HG03378 (cell line): ENCODE data around the gene KRT5.
"Not testable (repeated sequence)": the region's sequence is repeated elsewhere in the genome, so short reads cannot be mapped to it uniquely, and the experiment has no call there.

Experiments used
- ATAC-seq: cut with Tn5 transposase; IDR thresholded peaks from one replicate; pipeline ENCODE4 v1.9.1; 2021; ENCODE audit warnings: mild to moderate bottlenecking, moderate library complexity; ENCODE audit not compliant: unreplicated experiment

KRT5 gene

DNA sequence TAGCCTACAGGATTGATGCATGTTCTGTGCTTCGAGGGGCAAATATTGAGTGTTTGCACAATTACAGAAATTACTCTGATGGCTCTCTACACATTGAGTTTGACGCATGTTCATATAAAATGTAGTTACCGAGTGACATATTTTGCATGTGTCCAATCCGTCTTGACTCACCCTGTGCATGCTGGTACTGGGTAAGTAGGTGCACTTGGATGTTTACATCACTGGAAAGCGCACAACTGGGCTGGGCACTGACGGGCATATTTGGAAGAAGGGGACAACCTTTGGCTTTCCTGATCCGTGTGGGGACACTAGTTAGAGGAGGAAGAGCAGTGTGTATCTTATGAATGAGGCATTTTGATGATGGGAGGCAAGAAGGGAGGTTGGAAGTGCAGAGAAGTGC is 22.2 kb downstream of the KRT5 start:
- no peak for ATAC-seq

DNA sequence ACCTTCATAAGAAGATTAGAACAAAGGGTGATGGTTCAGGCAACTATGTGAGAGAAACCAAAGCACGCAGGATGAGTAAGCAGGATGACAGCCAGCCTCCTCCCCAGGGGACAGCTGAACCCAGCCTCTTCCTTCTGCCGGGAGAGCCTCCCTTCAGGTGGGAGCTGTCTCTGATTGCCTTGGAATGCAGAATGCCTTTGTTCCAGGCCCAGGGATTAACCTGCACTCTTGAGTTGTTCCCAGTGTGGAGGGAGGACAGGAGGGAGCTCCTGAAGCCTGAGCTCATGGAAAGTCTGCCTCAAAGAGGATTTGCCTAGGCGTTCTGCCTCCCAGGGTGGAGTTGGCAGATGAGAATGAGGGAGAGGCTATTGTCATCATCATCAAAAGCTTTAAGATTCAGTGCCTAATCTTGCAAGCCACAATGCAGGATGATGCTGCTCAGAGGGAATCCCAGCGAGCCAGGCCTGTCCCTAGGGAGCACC is 23.6 kb downstream of the KRT5 start:
- no peak for ATAC-seq

DNA sequence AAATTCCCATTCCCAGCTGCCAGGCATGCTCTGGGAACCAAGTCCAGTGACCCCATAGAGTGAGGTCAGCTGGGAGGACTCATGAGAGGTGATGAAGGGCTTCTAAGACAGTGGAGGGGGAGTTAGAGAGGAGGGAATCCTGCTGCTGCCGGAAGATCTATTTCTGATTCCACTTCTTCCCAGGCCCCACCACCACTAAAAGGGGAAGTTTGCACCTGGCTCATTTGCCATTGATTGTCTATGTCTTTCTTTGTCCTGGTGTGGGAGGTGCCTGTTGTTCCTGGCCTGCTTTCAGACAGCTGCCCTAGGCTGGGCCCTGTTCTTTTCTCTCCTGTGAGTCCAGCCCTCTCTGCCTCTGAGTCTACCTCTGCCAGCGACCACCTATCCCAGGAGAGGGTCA is 24.1 kb downstream of the KRT5 start:
- ATAC-seq = no peak

DNA sequence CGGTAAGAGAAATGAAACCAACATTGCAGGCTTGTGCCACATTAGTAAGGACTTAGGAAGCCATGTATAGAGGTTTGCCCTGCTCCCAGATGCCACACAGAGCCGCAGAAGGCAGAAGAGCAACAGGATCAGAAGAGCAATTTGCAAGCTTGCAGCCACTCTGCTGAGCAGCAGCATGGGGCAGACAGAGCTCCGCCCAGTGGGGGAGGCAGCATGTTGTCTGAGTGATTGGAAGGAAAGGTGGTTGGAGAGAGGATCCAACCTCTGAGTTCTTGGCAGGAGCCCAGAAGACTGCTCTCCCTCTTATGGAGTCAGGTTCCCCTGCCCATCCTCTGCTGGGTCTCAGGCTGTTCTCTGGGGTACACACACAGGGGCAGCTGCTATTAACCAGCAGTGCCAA is 24.8 kb downstream of the KRT5 start:
- no peak for ATAC-seq

GRCh38 chr12:52494518-52494917 is 25.7 kb downstream of the KRT5 start:
- ATAC-seq = no peak

- no peak for ATAC-seq
Observed at GRCh38 chr12:52494100-52494499, 26.1 kb downstream of the KRT5 start.

DNA sequence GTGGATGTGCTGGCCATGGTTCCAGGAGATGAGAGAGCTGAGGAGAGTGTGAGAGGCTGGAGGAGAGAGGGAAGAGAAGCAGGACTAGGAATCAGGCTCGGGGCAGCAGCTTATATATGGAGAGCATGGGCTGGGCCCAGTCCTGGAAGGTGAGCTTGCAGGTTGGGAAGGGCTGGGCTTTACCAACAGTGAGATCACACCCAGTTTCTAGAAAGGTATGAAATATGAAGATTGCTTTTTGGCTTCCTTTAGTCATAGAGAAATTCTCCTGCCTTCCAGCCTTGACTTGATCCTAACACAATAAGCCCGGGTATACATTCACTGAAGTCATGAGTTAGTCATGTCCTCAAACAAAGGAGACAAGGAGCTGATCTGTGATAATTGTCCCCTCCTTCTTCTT is 27.0 kb downstream of the KRT5 start, which contains the start of gene KRT6A:
Gene KRT6A, minus strand, starts transcription at position 86 of the 400 bp plus-strand sequence. Its CDS starts 69 bp downstream, at position 17.
- ATAC-seq = no peak

- ATAC-seq = not testable (repeated sequence)
Observed at GRCh38 chr12:52492405-52492804, 27.8 kb downstream of the KRT5 start.

- ATAC-seq = not testable (repeated sequence)
Observed at GRCh38 chr12:52491495-52491894, 28.7 kb downstream of the KRT5 start.

- no peak for ATAC-seq
Observed at GRCh38 chr12:52488736-52489135, 31.5 kb downstream of the KRT5 start.

- not testable (repeated sequence) for ATAC-seq
Observed at GRCh38 chr12:52487744-52488443, 32.3 kb downstream of the KRT5 start.

DNA sequence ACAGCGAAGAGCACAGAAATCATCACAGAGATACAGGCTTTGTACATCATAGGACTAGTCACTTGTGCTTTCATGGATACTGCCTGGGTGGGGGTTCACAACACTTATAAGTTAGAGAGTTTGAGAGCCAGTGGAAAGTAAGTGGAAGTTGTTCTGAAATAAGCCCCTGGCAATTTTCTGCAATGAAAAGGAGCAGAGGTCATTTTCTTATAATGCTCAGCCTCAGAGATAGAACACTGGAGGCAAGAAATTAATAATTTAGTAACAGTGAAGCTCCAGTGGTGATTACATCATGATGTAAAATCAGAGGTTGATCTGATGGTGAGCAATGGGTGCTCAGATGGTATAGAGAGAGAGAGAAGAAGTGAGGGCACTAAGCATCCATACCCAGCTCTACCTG is 33.0 kb downstream of the KRT5 start:
- no peak for ATAC-seq

- no peak for ATAC-seq
Observed at GRCh38 chr12:52486166-52487105, 33.8 kb downstream of the KRT5 start.

GRCh38 chr12:52480073-52480472 is 40.1 kb downstream of the KRT5 start:
- no peak for ATAC-seq

DNA sequence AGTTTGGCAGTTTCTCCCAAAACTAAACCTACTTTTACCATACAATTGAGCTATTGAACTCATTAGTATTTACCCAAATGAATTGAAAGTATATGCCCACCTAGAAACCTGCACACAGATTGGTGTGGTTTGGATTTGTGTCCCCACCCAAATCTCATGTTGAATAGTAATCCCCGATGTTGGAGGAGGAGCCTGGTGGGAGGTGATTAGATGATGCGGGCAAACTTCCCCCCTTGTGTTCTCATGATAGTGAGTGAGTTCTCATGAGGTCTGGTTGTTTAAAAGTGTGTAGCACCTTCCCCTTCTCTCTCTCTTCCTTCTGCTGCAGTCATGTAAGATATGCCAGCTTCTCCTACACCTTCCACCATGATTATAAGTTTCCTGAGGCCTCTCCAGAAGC is 42.5 kb downstream of the KRT5 start:
- no peak for ATAC-seq

DNA sequence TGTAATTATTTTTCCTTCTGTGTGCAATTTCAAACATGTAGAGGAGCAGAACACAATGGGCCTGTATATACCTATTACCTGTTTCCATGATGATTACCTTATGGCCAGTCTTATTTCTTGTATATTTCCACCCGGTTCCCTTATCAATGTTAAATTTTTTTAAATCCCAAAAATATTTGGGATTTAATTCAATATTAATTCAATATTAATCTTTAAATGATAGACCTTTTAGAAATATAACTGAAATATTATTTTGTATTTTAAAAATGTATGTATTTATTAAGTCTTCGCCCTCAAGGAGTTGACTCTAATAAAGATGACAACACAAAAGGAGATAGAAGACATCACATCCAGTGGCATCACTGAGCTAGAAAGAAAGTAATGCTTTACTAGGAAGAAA is 46.0 kb downstream of the KRT5 start:
- ATAC-seq = no peak

DNA sequence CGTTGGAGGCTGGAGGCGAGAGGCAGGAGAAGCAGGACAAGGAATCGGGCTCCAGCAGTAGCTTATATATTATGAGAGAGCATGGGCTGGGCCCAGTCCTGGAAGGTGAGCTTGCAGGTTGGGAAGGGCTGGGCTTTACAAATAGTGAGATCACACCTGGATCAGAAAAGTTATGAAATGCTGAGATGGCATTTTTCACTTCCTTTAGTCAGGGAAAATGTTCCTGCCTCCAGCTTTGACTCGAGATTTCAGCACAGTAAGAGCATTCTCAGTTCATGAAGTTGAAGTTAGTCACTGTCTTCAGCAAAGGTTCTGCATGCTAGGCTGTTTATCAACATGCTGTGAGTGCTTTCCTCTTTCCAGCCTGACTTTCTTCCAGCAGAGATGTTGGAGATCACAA is 46.4 kb downstream of the KRT5 start, which contains the start of gene KRT6C:
Gene KRT6C, minus strand, starts transcription at position 38 of the 400 bp plus-strand sequence. CDS start 68 bp downstream, outside the sequence.
- no peak for ATAC-seq

DNA sequence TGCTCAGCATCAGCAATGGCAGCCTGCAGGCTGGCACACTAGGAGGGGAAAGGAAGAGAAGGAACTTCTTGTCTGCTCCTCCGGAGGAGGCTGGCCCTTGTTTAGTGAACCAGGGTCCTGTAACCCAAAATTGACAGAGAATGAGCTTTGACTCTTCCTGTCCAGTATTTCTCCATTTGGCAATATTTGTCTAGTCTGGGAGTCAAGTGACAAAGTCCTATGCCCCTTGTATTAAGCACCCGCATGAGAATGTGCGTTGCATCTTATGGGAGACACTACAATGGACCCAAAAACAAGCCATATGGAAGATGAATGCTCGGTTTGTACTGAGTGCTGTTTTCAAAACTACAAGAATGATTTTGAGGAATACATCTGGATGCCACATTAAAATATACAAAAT is 50.3 kb downstream of the KRT5 start:
- ATAC-seq = no peak

DNA sequence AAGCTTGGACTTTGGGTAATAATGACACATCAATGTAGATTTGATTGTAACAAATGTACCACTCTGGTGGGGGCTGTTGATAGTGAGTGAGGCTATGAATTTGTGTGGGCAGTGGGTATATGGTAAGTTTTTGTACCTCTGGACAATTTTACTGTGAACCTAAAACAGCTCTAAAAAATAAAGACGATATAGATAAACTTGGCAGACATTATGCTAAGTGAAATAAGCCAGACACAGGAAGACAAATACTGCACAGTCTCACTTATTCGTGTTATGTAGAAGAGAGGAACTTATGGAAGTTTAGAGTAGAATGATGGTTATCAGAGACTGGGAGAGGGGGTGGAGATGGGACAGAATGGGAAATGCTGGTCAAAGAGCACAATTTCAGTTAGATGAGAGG is 55.3 kb downstream of the KRT5 start:
- ATAC-seq = no peak
